Myocyte (in vitro differentiated cells): ENCODE measurements around the gene AHNAK2. TPM values are rescaled to one million over a fixed set of nuclear protein-coding genes. Genes with fewer than 3 reads are reported as not detected.
"Not testable (repeated sequence)": the region's sequence is repeated elsewhere in the genome, so short reads cannot be mapped to it uniquely, and the experiment has no call there.

Experiments
- DNase-seq: peaks from one replicate; pipeline ENCODE4 v3.0.0-alpha.2; 2012; ENCODE audit warnings: low read depth
- total RNA-seq: library from RNA; depleted of rRNA; stranded (reverse); fragments of >200 nt; gene quantifications from 2 replicates; pipeline ENCODE4 v1.2.3, GENCODE V29; 2014

The AHNAK2 gene
- total RNA-seq, 1 donor from 2014 or later = 150 TPM

DNA sequence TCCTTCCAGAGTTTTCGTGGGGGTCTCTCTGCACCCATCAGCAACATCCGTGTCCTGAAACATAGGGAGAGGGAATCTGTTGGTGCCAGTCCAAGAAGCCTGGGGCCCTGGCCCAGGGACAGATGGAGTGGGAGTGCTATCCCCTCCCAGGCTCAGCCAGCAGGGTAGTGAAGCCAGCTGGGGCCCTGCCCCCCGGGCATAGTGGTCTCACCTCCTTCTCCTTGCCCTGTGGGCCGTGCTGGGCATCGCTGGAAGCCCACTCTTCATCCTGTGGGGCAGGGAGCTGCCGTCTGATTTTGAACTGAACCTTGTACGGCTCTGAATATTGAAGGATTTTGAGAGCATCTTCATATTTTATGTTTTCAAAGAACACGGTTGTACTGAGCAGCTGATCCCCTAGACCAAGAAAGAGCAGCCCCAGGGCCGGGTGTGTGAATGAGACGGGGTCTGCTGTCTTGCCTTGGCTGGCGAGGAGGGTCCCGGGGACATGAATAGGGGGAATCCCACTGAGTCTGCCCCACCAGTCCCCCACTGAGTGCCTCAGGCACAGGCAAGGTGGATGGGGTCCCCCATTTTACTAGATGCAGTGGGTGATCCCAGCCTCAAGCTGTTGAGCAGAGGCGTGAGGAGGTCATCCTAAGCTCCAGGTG is 23.3 kb downstream of the AHNAK2 start:
- DNase-seq = no peak

DNA sequence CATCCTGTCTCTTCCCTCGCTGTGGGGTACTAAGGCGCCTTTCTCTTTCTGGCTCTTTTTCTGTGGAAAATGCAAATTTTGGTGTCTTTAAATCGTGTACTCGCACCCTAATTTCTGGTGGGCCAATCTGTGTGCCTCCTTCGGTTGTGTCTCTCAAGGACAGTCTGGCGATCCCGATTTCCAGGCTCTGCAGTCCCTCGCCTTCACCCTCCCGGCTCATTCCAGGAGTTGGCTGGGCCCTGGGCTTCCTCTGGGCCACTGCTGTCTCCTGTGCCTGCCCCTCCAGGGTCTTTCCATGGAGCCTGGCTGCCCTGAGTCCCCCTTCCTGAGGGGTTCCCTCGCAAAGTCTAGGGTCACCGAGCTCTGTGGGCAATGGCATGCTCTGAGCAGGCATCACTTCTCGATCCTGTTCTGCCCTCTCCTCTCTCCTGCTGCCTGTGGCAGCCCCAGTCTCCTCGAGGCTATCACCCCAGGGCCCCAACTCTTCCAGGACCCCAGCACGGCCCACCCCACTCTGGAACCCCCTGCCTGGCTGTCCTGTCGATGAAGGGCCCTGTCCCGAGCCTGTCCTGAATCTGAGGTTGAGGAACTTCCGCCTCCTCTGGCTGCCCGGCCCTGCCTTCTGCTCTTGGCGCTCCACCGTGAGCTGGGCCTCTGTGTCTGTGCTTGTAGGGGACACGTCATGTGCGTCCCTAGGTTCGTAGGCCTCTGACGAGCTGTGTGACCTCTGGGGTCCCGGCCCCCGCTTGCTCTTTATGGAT is 24.1 kb downstream of the AHNAK2 start:
- no peak for DNase-seq

DNA sequence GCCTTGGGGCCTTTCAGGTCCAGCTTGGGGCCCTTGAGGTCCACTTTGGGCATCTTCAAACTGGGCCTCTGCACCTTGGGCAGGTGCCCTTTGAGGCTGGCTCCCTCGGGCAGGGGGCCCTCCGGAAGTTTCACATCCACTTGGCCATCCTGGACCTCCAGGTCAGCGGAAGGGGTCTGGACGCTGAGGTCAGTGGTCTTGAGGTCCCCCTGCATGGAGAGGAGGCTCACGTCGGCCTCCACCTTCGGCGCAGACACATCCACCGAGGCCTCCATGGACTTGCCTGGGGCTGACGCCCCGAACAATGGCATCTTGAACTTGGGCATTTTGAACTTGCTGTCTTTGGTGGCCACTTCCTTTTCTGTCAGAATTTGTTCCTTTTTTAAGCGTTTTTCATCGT is 25.1 kb downstream of the AHNAK2 start:
- DNase-seq = no peak

DNA sequence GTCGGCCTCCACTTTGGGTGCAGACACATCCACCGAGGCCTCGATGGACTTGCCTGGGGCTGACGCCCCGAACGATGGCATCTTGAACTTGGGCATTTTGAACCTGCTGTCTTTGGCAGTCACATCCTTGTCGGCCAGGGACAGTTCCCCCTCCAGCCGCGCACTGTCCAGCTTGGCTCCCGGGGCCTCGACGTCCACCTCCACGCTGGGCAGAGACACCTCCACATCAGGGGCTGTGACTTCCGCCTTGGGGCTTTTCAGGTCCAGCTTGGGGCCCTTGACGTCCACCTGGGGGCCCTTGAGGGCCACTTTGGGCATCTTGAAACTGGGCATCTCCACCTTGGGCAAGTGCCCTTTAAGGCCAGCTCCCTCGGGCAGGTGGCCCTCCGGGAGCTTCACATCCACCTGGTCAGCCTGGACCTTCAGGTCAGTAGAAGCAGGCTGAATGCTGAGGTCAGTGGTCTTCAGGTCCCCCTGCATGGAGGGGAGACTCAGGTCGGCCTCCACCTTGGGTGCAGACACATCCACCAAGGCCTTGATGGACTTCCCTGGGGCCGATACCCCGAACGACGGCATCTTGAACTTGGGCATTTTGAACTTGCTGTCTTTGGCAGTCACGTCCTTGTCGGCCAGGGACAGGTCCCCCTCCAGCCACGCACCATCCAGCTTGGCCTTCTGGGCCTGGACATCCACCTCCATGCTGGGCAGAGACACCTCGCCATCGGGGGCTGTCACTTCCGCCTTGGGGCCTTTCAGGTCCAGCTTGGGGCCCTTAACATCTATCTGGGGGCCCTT is 26.1 kb downstream of the AHNAK2 start:
- not testable (repeated sequence) for DNase-seq

DNA sequence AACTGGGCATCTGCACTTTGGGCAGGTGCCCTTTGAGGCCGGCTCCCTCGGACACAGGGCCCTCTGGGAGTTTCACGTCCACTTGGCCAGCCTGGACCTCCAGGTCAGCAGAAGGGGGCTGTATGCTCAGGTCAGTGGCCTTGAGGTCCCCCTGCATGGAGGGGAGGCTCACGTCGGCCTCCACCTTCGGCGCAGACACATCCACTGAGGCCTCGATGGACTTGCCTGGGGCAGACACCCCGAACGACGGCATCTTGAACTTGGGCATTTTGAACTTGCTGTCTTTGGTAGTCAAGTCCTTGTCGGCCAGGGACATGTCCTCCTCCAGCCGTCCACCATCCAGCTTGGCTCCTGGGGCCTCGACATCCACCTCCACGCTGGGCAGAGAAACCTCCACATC is 27.5 kb downstream of the AHNAK2 start:
- not testable (repeated sequence) for DNase-seq

DNA sequence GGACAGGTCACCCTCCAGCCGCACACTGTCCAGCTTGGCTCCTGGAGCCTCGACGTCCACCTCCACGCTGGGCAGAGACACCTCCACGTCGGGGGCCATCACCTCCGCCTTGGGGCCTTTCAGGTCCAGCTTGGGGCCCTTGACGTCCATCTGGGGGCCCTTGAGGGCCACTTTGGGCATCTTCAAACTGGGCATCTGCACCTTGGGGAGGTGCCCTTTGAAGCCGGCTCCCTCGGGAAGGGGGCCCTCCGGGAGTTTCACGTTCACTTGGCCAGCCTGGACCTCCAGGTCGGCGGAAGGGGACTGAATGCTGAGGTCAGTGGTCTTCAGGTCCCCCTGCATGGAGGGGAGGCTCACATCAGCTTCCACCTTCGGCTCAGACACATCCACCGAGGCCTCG is 28.2 kb downstream of the AHNAK2 start:
- no peak for DNase-seq

DNA sequence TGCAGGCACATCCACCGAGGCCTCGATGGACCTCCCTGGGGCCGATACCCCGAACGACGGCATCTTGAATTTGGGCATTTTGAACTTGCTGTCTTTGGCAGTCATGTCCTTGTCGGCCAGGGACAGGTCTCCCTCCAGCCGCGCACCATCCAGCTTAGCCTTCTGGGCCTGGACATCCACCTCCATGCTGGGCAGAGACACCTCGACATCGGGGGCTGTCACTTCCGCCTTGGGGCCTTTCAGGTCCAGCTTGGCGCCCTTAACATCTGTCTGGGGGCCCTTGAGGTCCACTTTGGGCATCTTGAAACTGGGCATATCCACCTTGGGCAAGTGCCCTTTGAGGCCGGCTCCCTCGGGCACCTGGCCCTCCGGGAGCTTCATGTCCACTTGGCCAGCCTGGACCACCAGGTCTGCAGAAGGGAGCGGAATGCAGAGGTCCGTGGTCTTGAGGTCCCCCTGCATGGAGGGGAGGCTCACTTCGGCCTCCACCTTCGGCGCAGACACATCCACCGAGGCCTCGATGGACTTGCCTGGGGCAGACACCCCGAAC is 28.7 kb downstream of the AHNAK2 start:
- not testable (repeated sequence) for DNase-seq

DNA sequence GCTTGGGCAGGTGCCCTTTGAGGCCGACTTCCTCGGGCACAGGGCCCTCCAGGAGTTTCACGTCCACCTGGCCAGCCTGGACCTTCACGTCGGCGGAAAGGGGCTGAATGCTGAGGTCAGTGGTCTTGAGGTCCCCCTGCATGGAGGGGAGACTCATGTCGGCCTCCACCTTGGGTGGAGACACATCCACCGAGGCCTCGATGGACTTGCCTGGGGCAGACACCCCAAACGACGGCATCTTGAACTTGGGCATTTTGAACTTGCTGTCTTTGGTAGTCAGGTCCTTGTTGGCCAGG is 29.5 kb downstream of the AHNAK2 start:
- no peak for DNase-seq

DNA sequence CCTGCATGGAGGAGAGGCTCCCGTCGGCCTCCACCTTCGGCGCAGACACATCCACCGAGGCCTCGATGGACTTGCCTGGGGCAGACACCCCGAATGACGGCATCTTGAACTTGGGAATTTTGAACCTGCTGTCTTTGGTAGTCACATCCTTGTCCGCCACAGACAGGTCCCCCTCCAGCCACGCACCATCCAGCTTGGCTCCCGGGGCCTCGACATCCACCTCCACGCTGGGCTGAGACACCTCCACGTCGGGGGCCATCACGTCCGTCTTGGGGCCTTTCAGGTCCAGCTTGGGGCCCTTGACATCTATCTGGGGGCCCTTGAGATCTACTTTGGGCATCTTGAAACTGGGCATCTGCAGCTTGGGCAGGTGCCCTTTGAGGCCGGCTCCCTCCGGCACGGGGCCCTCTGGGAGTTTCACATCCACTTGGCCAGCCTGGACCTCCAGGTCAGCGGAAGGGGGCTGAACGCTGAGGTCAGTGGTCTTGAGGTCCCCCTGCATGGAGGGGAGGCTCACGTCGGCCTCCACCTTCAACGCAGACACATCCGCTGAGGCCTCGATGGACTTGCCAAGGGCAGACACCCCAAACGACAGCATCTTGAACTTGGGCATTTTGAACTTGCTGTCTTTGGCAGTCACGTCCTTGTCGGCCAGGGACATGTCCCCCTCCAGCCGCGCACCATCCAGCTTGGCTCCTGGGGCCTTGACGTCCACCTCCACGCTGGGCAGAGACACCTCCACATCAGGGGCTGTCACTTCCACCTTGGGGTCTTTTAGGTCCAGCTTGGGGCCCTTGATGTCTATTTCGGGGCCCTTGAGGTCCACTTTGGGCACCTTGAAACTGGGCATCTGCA is 30.1 kb downstream of the AHNAK2 start:
- DNase-seq = not testable (repeated sequence)

DNA sequence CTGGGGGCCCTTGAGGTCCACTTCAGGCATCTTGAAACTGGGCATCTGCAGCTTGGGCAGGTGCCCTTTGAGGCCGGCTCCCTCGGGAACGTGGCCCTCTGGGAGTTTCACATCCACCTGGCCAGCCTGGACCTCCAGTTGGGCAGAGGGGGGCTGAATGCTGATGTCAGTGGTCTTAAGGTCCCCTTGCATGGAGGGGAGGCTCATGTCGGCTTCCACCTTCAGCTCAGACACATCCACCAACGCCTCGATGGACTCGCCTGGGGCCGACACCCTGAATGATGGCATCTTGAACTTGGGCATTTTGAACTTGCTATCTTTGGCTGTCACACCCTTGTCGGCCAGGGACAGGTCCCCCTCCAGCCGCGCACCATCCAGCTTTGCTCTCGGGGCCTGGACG is 31.0 kb downstream of the AHNAK2 start:
- DNase-seq = not testable (repeated sequence)

DNA sequence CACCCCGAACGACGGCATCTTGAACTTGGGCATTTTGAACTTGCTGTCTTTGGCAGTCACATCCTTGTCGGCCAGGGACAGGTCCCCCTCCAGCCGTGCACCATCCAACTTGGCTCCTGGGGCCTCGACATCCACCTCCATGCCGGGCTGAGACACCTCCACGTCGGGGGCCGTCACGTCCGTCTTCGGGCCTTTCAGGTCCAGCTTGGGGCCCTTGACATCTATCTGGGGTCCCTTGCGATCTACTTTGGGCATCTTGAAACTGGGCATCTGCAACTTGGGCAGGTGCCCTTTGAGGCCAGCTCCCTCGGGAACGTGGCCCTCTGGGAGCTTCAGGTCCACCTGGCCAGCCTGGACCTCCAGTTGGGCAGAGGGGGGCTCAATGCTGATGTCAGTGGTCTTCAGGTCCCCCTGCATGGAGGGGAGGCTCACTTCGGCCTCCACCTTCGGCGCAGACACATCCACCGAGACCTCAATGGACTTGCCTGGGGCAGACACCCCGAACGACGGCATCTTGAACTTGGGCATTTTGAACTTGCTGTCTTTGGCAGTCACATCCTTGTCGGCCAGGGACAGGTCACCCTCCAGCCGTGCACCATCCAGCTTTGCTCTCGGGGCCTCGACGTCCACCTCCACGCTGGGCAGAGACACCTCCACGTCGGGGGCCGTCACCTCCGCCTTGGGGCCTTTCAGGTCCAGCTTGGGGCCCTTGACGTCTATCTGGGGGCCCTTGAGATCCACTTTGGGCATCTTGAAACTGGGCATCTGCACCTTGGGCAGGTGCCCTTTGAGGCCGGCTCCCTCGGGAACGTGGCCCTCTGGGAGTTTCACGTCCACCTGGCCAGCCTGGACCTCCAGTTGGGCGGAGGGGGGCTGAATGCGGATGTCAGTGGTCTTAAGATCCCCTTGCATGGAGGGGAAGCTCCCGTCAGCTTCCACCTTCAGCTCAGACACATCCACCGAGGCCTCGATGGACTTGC is 31.9 kb downstream of the AHNAK2 start:
- DNase-seq = not testable (repeated sequence)

DNA sequence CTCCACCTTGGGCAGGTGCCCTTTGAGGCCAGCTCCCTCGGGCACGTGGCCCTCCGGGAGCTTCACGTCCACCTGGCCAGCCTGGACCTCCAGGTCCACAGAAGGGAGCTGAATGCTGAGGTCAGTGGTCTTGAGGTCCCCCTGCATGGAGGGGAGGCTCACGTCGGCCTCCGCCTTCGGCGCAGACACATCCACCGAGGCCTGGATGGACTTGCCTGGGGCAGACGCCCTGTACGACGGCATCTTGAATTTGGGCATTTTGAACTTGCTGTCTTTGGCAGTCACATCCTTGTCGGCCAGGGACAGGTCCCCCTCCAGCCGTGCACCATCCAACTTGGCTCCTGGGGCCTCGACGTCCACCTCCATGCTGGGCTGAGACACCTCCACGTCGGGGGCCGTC is 32.9 kb downstream of the AHNAK2 start:
- not testable (repeated sequence) for DNase-seq

DNA sequence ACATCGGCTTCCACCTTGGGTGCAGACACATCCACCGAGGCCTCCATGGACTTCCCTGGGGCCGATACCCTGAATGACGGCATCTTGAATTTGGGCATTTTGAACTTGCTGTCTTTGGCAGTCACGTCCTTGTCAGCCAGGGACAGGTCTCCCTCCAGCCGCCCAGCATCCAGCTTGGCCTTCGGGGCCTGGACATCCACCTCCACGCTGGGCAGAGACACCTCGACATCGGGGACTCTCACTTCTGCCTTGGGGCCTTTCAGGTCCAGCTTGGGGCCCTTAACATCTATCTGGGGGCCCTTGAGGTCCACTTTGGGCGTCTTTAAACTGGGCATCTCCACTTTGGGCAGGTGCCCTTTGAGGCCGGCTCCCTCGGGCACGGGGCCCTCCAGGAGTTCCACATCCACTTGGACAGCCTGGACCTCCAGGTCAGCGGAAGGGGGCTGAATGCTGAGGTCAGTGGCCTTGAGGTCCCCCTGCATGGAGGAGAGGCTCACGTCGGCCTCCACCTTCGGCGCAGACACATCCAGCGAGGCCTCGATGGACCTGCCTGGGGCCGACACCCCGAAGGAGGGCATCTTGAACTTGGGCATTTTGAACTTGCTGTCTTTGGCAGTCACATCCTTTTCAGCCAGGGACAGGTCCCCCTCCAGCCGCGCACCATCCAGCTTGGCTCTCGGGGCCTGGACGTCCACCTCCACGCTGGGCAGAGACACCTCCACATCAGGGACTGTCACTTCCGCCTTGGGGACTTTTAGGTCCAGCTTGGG is 33.6 kb downstream of the AHNAK2 start:
- DNase-seq = not testable (repeated sequence)

DNA sequence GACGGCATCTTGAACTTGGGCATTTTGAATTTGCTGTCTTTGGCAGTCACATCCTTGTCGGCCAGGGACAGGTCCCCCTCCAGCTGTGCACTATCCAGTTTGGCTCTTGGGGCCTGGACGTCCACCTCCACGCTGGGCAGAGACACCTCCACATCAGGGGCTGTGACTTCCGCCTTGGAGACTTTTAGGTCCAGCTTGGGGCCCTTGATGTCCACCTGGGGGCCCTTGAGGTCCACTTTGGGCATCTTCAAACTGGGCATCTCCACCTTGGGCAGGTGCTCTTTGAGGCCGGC is 34.2 kb downstream of the AHNAK2 start:
- DNase-seq = not testable (repeated sequence)

DNA sequence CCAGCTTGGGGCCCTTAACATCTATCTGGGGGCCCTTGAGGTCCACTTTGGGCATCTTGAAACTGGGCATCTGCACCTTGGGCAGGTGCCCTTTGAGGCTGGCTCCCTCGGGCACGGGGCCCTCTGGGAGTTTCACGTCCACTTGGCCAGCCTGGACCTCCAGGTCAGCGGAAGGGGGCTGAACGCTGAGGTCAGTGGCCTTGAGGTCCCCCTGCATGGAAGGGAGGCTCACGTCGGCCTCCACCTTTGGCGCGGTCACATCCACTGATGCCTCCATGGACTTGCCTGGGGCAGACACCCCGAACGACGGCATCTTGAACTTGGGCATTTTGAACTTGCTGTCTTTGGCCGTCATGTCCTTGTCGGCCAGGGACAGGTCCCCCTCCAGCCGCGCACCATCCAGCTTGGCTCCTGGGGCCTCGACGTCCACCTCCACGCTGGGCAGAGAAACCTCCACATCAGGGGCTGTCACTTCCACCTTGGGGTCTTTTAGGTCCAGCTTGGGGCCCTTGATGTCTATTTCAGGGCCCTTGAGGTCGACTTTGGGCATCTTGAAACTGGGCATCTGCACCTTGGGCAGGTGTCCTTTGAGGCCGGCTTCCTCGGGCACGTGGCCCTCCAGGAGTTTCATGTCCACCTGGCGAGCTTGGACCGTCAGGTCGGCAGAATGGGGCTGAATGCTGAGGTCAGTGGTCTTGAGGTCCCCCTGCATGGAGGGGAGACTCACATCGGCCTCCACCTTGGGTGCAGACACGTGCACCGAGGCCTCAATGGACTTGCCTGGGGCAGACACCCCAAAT is 34.8 kb downstream of the AHNAK2 start:
- not testable (repeated sequence) for DNase-seq

DNA sequence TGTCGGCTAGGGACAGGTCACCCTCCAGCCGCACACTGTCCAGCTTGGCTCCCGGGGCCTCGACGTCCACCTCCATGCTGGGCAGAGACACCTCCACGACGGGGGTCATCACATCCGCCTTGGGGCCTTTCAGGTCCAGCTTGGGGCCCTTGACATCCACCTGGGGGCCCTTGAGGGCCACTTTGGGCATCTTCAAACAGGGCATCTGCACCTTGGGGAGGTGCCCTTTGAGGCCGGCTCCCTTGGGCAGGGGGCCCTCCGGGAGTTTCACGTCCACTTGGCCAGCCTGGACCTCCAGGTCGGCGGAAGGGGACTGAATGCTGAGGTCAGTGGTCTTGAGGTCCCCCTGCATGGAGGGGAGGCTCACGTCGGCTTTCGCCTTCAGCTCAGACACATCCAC is 35.6 kb downstream of the AHNAK2 start:
- no peak for DNase-seq

DNA sequence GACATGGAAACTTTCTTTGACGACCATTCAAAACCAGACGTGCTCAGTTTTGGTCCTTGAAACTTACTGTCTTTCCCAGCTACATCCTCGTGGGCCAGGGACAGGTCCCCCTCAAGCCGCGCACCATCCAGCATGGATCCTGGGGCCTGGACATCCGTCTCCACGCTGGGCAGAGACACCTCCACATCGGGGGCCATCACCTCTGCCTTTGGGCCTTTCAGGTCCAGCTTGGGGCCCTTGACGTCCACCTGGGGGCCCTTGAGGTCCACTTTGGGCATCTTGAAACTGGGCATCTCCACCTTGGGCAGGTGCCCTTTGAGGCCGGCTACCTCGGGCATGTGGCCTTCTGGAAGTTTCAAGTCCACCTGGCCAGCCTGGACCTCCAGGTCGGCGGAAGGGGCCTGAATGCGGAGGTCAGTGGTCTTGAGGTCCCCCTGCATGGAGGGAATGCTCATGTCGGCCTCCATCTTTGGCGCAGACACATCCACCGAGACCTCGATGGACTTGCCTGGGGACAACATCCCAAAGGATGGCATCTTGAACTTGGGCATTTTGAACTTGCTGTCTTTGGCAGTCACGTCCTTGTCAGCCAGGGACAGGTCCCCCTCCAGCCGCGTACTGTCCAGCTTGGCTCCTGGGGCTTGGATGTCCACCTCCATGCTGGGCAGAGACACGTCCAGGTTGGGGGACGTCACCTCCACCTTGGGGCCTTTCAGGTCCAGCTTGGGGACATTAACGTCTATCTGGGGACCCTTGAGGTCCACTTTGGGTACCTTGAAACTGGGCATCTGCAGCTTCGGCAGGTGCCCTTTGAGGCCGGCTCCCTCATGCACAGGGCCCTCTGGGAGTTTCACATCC is 36.4 kb downstream of the AHNAK2 start:
- no peak for DNase-seq
